K562 (cell line): ENCODE data around the gene ACAP2. TPM values are rescaled to one million over a fixed set of nuclear protein-coding genes. Genes with fewer than 3 reads are reported as not detected.

Experiments
- CHD7 ChIP-seq: fragments of 200-600 bp; sonication (generic); IDR thresholded peaks from one replicate; pipeline ENCODE4 v1.6.1; 2012; ENCODE audit warnings: mild to moderate bottlenecking, low read depth, low read length, inconsistent platforms
- EHMT2 ChIP-seq: fragments of 450-650 bp; IDR thresholded peaks from 2 replicates; pipeline ENCODE4 v1.6.1; 2018; ENCODE audit warnings: antibody characterized with exemption
- ELF4 ChIP-seq: fragments of 450-650 bp; formaldehyde crosslinking; IDR thresholded peaks from 2 replicates; pipeline ENCODE4 v1.4.0; 2022; ENCODE audit warnings: missing genetic modification characterization
- ESRRB ChIP-seq: fragments of 250-450 bp; sonication (Bioruptor Pico); IDR thresholded peaks from 2 replicates; pipeline ENCODE4 v1.5.0; 2020; ENCODE audit warnings: mild to moderate bottlenecking, moderate library complexity, borderline replicate concordance
- HMGXB4 ChIP-seq: sonication (generic); formaldehyde crosslinking; IDR thresholded peaks from 2 replicates; pipeline ENCODE4 v1.8.1; 2023; ENCODE audit warnings: mild to moderate bottlenecking, missing genetic modification reagents
- ZKSCAN1 ChIP-seq: fragments of 150-350 bp; IDR thresholded peaks from 2 replicates; pipeline ENCODE4 v1.6.1; 2016; ENCODE audit warnings: low read depth, low read length
- ZNF347 ChIP-seq: fragments of 450-650 bp; formaldehyde crosslinking; IDR thresholded peaks from 2 replicates; pipeline ENCODE4 v1.4.0; 2020; ENCODE audit warnings: low read depth, mild to moderate bottlenecking, moderate library complexity
- polyA plus RNA-seq, 8 experiments: library from polyadenylated mRNA; depleted of rRNA in 4 of 8; stranded (reverse) in 5 of 8; unstranded in 3 of 8; fragments of >200 nt; fragmentation: Nextera tagmentation in 2 of 8; fragmentation: Illumina TruSeq in 1 of 8; extraction: Ambion mirVana in 2 of 8; extraction: Trizol in 1 of 8; gene quantifications; 2 replicates each; pipeline versions ENCODE4 v1.2.1 to v1.2.3, GENCODE V29; 2011 to 2014; ENCODE audit warnings: inconsistent platforms in 1 of 8, missing spikeins in 1 of 8
- total RNA-seq, 7 experiments: library from RNA; depleted of rRNA in 6 of 7; stranded (reverse); fragments of >200 nt in 6 of 7; fragmentation: Illumina TruSeq in 2 of 7; extraction: Trizol in 2 of 7; gene quantifications; 2 replicates each; pipeline versions ENCODE4 v1.2.1 to v1.2.3, GENCODE V29; 2011 to 2021; ENCODE audit warnings: low replicate concordance in 1 of 7

The ACAP2 gene
- total and polyA plus RNA-seq, 9 of the 15 experiments (the other 6 are each of a cell fraction or from before 2014, with no cell fraction given): 10.6 to 52.7 (median 34.4) TPM

- TF ChIP-seq CHD7 (no peak), ELF4 (CRISPR knock-in tag) (no peak), EHMT2 (no peak), ZNF347 (CRISPR knock-in tag) (no peak), HMGXB4 (CRISPR knock-in tag) (no peak), ZKSCAN1 (no peak), ESRRB (CRISPR knock-in tag) (no peak)
Observed at GRCh38 chr3:195253923-195254432, 188.8 kb downstream of the ACAP2 start (continued).
